ENCODE results near the gene MSRB1.
"Not testable (repeated sequence)": the region's sequence is repeated elsewhere in the genome, so short reads cannot be mapped to it uniquely, and the experiment has no call there.

MSRB1 gene

GRCh38 chr16:1978476-1979120 is 35.6 kb upstream of the MSRB1 start:
- DNase-seq: no peak

DNA sequence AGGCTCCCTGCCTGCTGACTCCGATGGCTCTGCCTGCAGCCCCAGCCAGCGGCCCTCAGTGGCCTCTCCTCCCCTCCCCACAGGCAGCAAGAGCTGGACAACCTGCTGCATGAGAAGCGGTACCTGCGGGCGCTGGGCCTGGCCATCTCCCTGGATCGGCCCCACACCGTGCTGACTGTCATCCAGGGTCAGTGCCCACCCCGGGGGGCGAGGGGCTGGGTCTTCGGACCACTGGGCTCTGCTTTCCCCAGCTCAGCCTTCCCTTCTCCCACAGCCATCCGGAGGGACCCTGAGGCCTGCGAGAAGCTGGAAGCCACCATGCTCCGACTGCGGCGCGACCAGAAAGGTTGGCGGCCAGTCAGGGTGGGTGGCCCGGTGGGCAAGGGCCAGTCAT is 34.9 kb upstream of the MSRB1 start:
- no peak for DNase-seq

DNA sequence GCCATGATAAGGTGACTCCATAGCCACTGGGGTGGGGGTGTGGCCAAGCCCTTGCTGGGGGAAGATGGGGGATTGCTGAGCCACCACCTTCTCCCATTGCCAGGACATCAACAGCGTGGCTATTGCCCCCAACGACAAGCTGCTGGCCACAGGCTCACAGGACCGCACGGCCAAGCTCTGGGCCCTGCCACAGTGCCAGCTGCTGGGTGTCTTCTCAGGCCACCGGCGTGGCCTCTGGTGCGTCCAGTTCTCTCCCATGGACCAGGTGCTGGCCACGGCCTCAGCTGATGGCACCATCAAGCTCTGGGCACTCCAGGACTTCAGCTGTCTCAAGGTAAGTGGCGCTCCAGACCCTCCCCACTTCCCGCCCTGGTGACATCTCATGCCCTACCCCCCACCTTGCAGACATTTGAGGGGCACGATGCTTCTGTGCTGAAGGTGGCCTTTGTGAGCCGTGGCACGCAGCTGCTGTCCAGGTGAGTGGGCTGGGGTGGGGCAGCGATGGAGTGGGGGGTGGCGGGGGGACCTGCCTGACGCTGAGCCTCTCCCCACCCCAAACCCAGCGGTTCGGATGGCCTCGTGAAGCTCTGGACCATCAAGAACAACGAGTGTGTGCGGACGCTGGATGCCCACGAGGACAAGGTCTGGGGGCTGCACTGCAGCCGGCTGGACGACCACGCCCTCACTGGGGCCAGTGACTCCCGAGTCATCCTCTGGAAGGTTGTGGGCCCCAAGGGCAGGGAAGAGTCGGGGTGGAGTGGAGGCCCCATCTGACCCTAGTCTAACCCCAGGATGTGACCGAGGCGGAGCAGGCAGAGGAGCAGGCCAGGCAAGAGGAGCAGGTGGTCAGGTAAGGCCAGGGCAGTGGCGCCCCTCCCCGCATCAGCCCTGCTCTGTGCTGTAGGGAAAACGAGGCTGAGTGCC is 34.2 kb upstream of the MSRB1 start:
- no peak for DNase-seq

DNA sequence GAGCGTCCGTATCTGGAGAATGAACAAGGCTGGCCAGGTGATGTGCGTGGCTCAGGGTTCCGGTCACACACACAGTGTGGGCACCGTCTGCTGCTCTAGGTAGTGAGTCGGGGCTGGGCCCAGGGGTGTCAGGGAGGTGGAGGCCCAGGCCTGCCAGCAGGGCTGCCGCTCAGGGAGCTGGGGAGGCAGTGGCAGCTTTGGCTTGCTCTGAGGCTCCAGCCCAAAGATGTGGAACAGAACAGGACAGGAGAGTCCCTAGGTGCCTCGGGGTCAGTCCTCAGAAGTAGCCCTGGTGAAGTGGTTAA is 33.2 kb upstream of the MSRB1 start:
- no peak for DNase-seq

- DNase-seq: no peak
Observed at GRCh38 chr16:1975432-1976215, 32.6 kb upstream of the MSRB1 start.

- DNase-seq: no peak
Observed at GRCh38 chr16:1974157-1975070, 31.4 kb upstream of the MSRB1 start.

- DNase-seq: no peak
Observed at GRCh38 chr16:1973461-1974156, 30.6 kb upstream of the MSRB1 start.

DNA sequence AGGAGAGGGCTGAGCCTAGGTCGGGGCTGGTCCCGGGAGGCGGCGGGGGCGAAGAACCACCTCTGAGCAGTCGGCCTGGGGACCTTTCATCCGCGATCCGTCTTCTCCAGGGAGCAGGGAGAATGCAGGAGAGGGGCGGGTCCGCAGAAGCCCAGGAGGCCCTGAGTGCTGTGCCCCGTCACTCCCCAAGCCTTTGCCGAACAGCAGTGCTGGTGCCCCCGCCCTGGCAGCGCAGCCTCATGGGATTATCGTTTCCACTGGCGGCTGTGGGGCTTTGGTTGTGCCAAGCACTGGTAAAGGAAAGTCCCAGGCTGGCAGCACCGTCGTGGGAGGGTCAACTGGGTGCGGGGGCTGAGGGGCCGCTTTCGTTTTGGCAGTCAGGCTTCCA is 29.5 kb upstream of the MSRB1 start:
- peak; percentile 22 to 56 for DNase-seq

DNA sequence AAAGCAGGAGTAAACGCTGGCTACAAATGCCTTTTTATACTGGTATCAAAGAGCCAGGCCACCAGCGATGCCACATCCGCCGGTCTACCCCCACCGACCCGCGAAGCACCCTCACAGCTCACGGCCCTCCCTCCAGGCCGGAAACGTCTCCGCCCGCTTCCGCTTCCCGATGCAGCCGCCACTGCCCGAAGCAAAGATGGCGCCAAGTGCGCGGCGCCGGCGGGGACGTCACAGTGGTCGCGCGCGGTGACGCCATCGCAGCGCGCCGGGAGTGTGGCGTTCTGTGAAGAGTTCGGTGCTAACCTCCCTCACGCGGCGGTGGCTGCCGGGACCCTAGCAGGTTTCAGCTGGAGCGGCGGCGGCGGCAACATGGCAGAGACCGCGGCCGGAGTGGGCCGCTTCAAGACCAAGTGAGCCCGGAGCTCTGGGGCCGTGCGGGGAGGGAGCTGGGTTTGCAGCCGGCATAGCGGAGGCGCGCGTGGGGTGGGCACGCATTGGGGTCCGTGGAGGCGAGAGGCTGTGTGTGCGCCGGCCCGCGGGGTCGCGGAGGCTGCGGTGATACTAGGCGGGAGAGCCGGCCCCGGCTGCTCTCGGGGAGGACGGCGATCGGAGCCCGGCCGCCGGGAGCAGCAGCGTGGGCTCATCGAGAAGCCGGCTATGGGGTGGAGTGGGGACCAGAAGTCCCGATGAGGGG is 28.9 kb upstream of the MSRB1 start, which contains the start of gene TBL3:
TBL3 (plus strand) TSS at position 258 of the 694 bp plus-strand sequence; CDS start at position 370, 112 bp downstream.
- peak; percentile 85 to 96 for DNase-seq

- peak in 1 of 2 donors; percentile 38 for DNase-seq
Observed at GRCh38 chr16:1968146-1968953, 25.4 kb upstream of the MSRB1 start.

DNA sequence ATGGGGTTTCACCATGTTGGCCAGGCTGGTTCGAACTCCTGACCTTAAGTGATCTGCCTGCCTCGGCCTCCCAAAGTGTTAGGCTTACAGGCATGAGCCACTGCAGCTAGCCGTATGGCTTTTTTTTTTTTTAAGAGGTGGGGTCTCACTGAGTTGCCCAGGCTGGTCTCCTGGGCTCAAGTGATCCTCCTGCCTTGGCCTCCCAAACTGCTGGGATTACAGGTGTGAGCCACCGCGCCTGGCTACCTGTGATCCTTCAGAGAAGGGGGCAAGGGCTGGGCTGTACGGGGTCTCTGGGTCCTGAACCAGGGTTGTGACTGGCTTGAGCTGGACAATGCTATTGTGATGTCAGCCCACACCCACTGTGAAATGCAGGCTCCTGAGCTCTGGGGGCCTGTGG is 23.5 kb upstream of the MSRB1 start, which contains the start of gene RNF151:
RNF151 (plus strand) TSS at position 397 of the 400 bp plus-strand sequence. CDS start 26 bp downstream, outside the sequence.
- no peak for DNase-seq

DNA sequence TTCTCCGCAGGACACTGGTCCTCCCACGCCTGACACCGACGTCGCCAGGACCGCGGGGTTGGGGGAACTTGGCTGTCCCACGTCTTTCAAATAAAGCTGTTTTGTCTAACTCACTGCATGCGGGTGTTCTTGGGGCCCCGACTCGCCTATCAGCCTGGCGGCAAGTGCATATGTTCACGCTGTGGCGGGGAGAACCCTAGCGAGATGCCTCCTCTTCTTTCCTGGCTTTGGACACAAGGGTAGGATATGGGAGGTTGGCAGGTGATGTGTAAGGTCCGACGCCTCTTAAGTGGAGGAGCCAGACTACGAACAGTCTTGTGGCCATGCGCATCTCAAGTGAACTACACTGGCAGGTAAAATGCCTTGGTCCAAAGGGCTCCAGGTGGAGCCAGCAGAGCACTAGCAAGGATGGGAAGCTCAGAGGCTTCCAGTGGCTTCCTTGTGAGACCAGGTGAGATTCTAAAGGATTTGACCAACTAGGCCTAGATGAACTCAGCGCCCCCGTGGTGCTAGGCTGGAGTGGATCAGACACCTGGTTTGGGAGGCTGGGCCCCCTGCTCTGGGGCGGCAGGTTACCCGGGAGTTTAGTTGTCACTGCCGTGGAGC is 22.5 kb upstream of the MSRB1 start:
- DNase-seq: no peak

GRCh38 chr16:1964506-1965395 is 21.8 kb upstream of the MSRB1 start, which contains the start of gene RPS2:
Gene RPS2 (minus strand): TSS chr16:1964826. CDS start chr16:1964625, 201 bp downstream.
- DNase-seq: peak; percentile 98 to 100

GRCh38 chr16:1963806-1964505 is 21.0 kb upstream of the MSRB1 start:
- DNase-seq: peak; percentile 17 to 44

DNA sequence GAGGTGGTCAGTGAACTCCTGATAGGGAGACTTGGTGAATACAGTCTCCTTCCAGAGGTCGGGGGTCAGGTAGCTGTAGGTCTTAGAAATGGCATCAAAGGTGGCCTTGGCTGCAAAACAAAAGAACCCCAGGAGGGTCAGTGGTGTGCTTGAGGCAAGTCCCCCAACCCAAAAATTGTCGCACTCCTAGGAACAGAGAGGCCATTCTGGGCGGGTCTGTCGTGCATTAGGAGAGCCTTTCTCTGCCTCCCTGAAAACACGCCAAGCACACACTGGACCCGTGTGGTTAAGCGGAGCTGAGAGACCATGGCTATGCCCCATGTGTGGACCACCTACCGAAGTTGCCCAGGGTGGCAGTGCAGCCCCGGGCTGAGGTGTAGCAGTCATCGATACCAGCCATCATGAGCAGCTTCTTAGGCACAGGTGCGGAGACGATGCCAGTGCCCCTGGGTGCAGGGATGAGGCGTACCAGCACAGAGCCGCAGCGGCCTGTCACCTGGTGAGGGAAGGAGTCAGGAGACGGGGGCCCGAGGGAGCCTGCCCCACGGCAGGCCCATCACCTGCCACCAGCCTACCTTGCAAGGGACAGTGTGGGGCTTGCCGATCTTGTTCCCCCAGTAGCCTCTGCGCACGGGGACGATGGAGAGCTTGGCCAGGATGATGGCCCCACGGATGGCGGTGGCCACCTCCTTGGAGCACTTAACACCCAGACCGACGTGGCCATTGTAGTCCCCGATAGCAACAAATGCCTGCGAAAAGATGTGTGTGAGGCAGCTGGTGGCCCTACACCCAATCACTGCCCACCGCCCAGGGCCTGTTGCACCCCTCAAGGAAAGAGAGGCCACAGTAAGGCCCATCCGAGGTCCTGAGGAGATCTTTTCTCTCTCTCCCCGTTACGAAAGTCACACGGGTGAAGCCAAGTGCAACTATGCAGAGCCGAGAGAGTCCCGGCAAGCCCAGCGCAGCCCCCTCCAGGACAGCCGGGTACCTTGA is 19.5 kb upstream of the MSRB1 start:
- DNase-seq: not testable (repeated sequence)

- no peak for DNase-seq
Observed at GRCh38 chr16:1961651-1962067, 18.7 kb upstream of the MSRB1 start.
